ENCODE measurements around the gene AMT.

- TF ChIP-seq POLR2AphosphoS5 (IDR thresholded peaks at IDR 0.05; ENCODE audit: borderline replicate concordance, low read depth, low read length): no peak
- TF ChIP-seq EZH2 (IDR thresholded peaks at IDR 0.05): no peak
Measured at GRCh38 chr3:49411535-49411967, 10.7 kb downstream of the AMT start.

Data from SK-N-MC (cell line).